Trophoblast cell (in vitro differentiated cells and primary cell): ENCODE results near the gene ING2.
"Not testable (repeated sequence)": the region's sequence is repeated elsewhere in the genome, so short reads cannot be mapped to it uniquely, and the experiment has no call there.

ENCODE experiments used
- DNase-seq, 2 donors: peaks; one replicate each; pipeline ENCODE4 v3.0.0-alpha.2; 2016
- H2AFZ ChIP-seq: 2 replicates; pipeline ENCODE4 v1.6.1; 2013; ENCODE audit warnings: low read length, moderate library complexity, mild to moderate bottlenecking; ENCODE audit not compliant: insufficient read depth, poor library complexity
- H2AK5ac ChIP-seq: 2 replicates; pipeline ENCODE4 v1.6.1; 2013; ENCODE audit warnings: mild to moderate bottlenecking, low read length
- H2BK120ac ChIP-seq: 2 replicates; pipeline ENCODE4 v1.6.1; 2013; ENCODE audit warnings: low read length, mild to moderate bottlenecking, moderate library complexity; ENCODE audit not compliant: insufficient read depth, poor library complexity
- H2BK12ac ChIP-seq: 2 replicates; pipeline ENCODE4 v1.6.1; 2013; ENCODE audit warnings: mild to moderate bottlenecking, low read length, moderate library complexity
- H2BK5ac ChIP-seq: 2 replicates; pipeline ENCODE4 v1.6.1; 2013; ENCODE audit warnings: low read length, low read depth, moderate library complexity, mild to moderate bottlenecking; ENCODE audit not compliant: poor library complexity
- H3K14ac ChIP-seq: 2 replicates; pipeline ENCODE4 v1.6.1; 2013; ENCODE audit warnings: mild to moderate bottlenecking, low read length
- H3K18ac ChIP-seq: 2 replicates; pipeline ENCODE4 v1.6.1; 2013; ENCODE audit warnings: mild to moderate bottlenecking, low read length
- H3K23ac ChIP-seq: 2 replicates; pipeline ENCODE4 v1.6.1; 2013; ENCODE audit warnings: low read length
- H3K27ac ChIP-seq: 2 replicates; pipeline ENCODE4 v1.5.1; 2013; ENCODE audit warnings: low read depth, mild to moderate bottlenecking, inconsistent platforms, low read length, moderate library complexity
- H3K27me3 ChIP-seq: 2 replicates; pipeline ENCODE4 v1.6.1; 2013; ENCODE audit warnings: inconsistent platforms, mild to moderate bottlenecking, low read length, moderate library complexity; ENCODE audit not compliant: insufficient read depth
- H3K36me3 ChIP-seq, 2 experiments: 1 replicate in 1 of 2; 2 replicates in 1 of 2; pipeline ENCODE4 v1.6.1; 2013; ENCODE audit warnings: low read length in 2 of 2, mild to moderate bottlenecking in 2 of 2, moderate library complexity in 1 of 2; ENCODE audit not compliant: insufficient read depth in 2 of 2, control insufficient read depth in 1 of 2
- H3K4ac ChIP-seq: 2 replicates; pipeline ENCODE4 v1.6.1; 2013; ENCODE audit warnings: low read depth, mild to moderate bottlenecking, low read length, moderate library complexity
- H3K4me1 ChIP-seq, 2 experiments: 1 replicate in 1 of 2; 2 replicates in 1 of 2; pipeline ENCODE4 v1.6.1; 2013; ENCODE audit warnings: low read length in 2 of 2, mild to moderate bottlenecking in 2 of 2, moderate library complexity in 1 of 2; ENCODE audit not compliant: insufficient read depth in 2 of 2, control insufficient read depth in 1 of 2
- H3K4me2 ChIP-seq: 2 replicates; pipeline ENCODE4 v1.6.1; 2013; ENCODE audit warnings: inconsistent platforms, mild to moderate bottlenecking, low read length, moderate library complexity
- H3K4me3 ChIP-seq: 2 replicates; pipeline ENCODE4 v1.5.1; 2013; ENCODE audit warnings: mild to moderate bottlenecking, low read depth, low read length, inconsistent platforms
- H3K79me1 ChIP-seq: one replicate; pipeline ENCODE4 v1.6.1; 2013; ENCODE audit warnings: low read length
- H3K79me2 ChIP-seq: 2 replicates; pipeline ENCODE4 v1.6.1; 2013; ENCODE audit warnings: low read length, mild to moderate bottlenecking; ENCODE audit not compliant: control insufficient read depth, insufficient read depth, poor library complexity
- H3K9ac ChIP-seq: 2 replicates; pipeline ENCODE4 v1.6.1; 2013; ENCODE audit warnings: mild to moderate bottlenecking, low read length
- H3K9me3 ChIP-seq: 2 replicates; pipeline ENCODE4 v1.6.1; 2013; ENCODE audit warnings: low read depth, mild to moderate bottlenecking, control low read depth, inconsistent platforms, low read length; ENCODE audit not compliant: insufficient read depth
- H4K12ac ChIP-seq: 2 replicates; pipeline ENCODE4 v1.6.1; 2013; ENCODE audit warnings: low read depth, mild to moderate bottlenecking, low read length, moderate library complexity
- H4K8ac ChIP-seq: 2 replicates; pipeline ENCODE4 v1.6.1; 2013; ENCODE audit warnings: low read depth, mild to moderate bottlenecking, low read length, moderate library complexity
- H4K91ac ChIP-seq: one replicate; pipeline ENCODE4 v1.6.1; 2013; ENCODE audit warnings: low read depth, mild to moderate bottlenecking, low read length, moderate library complexity
- WGBS: extraction: QIAGEN DNeasy Blood & Tissue Kit; methylation state at CpG from one replicate; pipeline ENCODE4 v1.1.7; 2013; ENCODE audit warnings: missing lambda C conversion rate; ENCODE audit not compliant: insufficient read length, insufficient coverage; ENCODE audit errors: extremely low coverage; 5-methylcytosine and 5-hydroxymethylcytosine counted together

Gene ING2

DNA sequence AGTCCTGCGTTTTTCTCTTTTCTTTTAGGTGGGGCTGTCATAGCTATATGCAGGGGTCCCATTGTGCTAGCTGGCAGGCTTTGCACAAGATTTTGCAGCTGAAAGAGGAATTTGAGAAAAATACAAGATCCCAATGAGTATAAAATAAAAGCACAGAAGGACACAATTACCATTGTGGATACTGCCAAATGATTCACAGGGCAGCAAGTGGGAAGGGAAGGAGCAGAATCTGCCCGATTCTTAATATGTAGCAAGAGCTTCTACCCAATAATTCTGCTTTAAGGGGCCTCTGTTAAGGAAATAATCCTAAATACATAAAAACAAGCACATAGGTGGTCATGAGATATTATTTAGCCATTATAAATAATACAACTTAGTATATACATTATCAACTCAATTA, 25.9 kb upstream of the ING2 start:
- H3K9me3 ChIP-seq: no peaks in the 10 kb centered on the region
- no peak overlapping the region for H2AFZ ChIP-seq
- H3K27me3 ChIP-seq: no peaks in the 10 kb centered on the region
- no peak overlapping the region for H2BK120ac ChIP-seq
- no CpG with 5 or more reads among the region's 2 CpGs for WGBS
- no peak overlapping the region for H2AK5ac ChIP-seq
- no peak overlapping the region for H3K4ac ChIP-seq
- H3K4me1 ChIP-seq: no peaks in the 10 kb centered on the region
- no peaks in the 10 kb centered on the region for H3K79me1 ChIP-seq
- DNase-seq: no peak
- no peak overlapping the region for H2BK12ac ChIP-seq
- no peak overlapping the region for H3K4me3 ChIP-seq
- no peaks in the 10 kb centered on the region for H3K36me3 ChIP-seq
- H2BK5ac ChIP-seq: no peak overlapping the region
- no peak overlapping the region for H3K4me2 ChIP-seq
- no peak overlapping the region for H3K18ac ChIP-seq
- H3K79me2 ChIP-seq: no peaks in the 10 kb centered on the region
- H3K27ac ChIP-seq: no peak overlapping the region
- H4K91ac ChIP-seq: no peak overlapping the region
- H3K9ac ChIP-seq: no peak overlapping the region
- H4K8ac ChIP-seq: no peak overlapping the region
- H3K23ac ChIP-seq: no peak overlapping the region
- H4K12ac ChIP-seq: no peak overlapping the region
- H3K14ac ChIP-seq: no peak overlapping the region

DNA sequence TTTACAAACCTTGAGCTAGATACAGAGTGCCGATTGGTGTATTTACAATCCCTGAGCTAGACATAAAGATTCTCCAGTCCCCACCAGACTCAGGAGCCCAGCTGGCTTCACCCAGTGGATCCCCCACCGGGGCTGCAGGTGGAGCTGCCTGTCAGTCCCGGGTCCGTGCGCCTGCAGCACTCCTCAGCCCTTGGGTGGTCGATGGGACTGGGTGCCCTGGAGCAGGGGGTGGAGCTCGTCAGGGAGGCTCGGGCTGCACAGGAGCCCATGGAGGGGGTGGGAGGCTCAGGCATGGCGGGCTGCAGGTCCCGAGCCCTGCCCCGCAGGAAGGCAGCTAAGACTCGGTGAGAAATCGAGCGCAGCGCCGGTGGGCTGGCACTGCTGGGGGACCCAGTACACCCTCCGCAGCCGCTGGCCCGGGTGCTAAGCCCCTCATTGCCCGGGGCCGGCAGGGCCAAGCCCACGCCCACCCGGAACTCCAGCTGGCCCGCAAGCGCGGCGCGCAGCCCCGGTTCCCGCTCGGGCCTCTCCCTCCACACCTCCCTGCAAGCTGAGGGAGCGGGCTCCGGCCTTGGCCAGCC, 22.3 kb upstream of the ING2 start:
- not testable (repeated sequence) for H3K27ac ChIP-seq, H3K4ac ChIP-seq, H3K9ac ChIP-seq, H3K18ac ChIP-seq, H4K12ac ChIP-seq, H3K36me3 ChIP-seq, H3K23ac ChIP-seq, H2BK5ac ChIP-seq, H3K4me1 ChIP-seq, H2BK120ac ChIP-seq, H3K14ac ChIP-seq, H3K79me2 ChIP-seq, H3K27me3 ChIP-seq, H2AFZ ChIP-seq, H2AK5ac ChIP-seq, DNase-seq, H3K4me2 ChIP-seq, H3K79me1 ChIP-seq, H3K9me3 ChIP-seq, H4K8ac ChIP-seq, H2BK12ac ChIP-seq, H4K91ac ChIP-seq, H3K4me3 ChIP-seq
- WGBS: no CpG with 5 or more reads among the region's 33 CpGs

DNA sequence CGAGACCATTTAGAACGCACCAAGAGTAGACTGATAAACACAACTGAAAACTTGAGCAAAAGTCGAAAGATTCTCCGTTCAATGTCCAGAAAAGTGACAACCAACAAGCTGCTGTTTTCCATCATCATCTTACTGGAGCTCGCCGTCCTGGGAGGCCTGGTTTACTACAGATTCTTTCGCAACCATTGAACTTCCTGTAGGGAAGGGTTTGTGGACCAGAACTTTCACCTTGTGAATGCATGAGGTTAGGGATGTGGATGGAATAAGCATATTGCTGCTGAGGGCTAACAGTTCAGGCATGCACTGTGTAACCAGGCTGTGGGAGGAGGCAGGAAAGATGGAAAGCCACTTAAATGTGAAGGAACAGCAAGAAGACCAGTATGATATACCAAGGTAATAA, 20.9 kb upstream of the ING2 start:
- Histone ChIP-seq H2BK5ac (no peak overlapping the region), H4K91ac (no peak overlapping the region), H3K4me3 (no peak overlapping the region), H3K14ac (no peak overlapping the region), H3K36me3 (no peaks in the 10 kb centered on the region), H4K8ac (no peak overlapping the region), H3K4ac (no peak overlapping the region), H2AFZ (no peak overlapping the region), H3K27me3 (no peaks in the 10 kb centered on the region), H3K9ac (no peak overlapping the region), H3K18ac (no peak overlapping the region), H4K12ac (no peak overlapping the region), H3K79me2 (no peaks in the 10 kb centered on the region), H3K27ac (no peak overlapping the region), H3K4me2 (no peak overlapping the region), H2BK12ac (no peak overlapping the region), H3K4me1 (no peaks in the 10 kb centered on the region), H3K9me3 (no peaks in the 10 kb centered on the region), H2AK5ac (no peak overlapping the region), H3K79me1 (no peaks in the 10 kb centered on the region), H2BK120ac (no peak overlapping the region), H3K23ac (no peak overlapping the region)
- WGBS: no CpG with 5 or more reads among the region's 7 CpGs
- DNase-seq: no peak

DNA sequence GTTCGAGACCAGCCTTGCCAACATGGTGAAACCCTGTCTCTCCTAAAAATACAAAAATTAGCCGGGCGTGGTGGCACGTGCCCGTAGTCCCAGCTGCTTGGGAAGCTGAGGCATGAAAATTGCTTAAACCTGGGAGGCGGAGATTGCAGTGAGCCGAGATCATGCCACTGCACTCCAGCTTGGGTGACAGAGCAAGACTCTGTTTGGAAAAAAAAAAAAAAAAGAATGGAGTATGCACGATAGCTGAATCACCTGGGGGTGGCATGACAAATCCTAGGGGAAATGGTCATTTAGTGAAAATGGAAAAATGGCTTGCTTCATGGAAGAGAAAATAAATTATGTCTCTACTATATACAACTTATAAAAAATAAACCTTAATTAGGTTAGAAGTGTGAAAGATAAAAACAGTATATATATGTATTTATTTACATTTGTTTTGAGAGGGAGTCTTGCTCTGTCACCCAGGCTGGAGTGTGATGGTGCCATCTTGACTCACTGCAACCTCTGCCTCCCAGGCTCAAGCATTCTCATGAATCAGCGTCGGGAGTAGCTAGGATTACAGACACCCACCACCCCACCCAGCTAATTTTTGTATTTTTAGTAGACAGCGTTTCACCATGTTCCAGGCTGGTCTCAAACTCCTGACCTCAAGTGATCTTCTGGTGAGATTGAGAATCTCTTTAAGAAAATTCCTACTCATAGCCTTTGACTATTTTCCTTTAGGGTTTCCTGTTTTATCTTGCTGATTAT, 19.3 kb upstream of the ING2 start:
- H3K4ac ChIP-seq: no peak overlapping the region
- peak; percentile 80 to 83 for DNase-seq
- no peak overlapping the region for H3K4me2 ChIP-seq
- no peak overlapping the region for H2AK5ac ChIP-seq
- H2BK5ac ChIP-seq: no peak overlapping the region
- no peak overlapping the region for H4K91ac ChIP-seq
- H3K36me3 ChIP-seq: no peaks in the 10 kb centered on the region
- no peak overlapping the region for H3K27ac ChIP-seq
- H2AFZ ChIP-seq: no peak overlapping the region
- no peaks in the 10 kb centered on the region for H3K9me3 ChIP-seq
- no peaks in the 10 kb centered on the region for H3K27me3 ChIP-seq
- no peak overlapping the region for H4K12ac ChIP-seq
- H4K8ac ChIP-seq: no peak overlapping the region
- no peak overlapping the region for H3K4me3 ChIP-seq
- no CpG with 5 or more reads among the region's 11 CpGs for WGBS
- H3K18ac ChIP-seq: no peak overlapping the region
- H3K23ac ChIP-seq: no peak overlapping the region
- H3K79me2 ChIP-seq: no peaks in the 10 kb centered on the region
- no peaks in the 10 kb centered on the region for H3K4me1 ChIP-seq
- no peak overlapping the region for H3K14ac ChIP-seq
- H3K9ac ChIP-seq: no peak overlapping the region
- H3K79me1 ChIP-seq: no peaks in the 10 kb centered on the region
- no peak overlapping the region for H2BK12ac ChIP-seq
- H2BK120ac ChIP-seq: no peak overlapping the region
